ENCODE measurements around the gene NAA80. TPM values are rescaled to one million over a fixed set of nuclear protein-coding genes. Genes with fewer than 3 reads are reported as not detected.
"Not testable (repeated sequence)": the region's sequence is repeated elsewhere in the genome, so short reads cannot be mapped to it uniquely, and the experiment has no call there.

The NAA80 gene
- total RNA-seq, 1 donor from 2014 or later: 3.6 TPM

DNA sequence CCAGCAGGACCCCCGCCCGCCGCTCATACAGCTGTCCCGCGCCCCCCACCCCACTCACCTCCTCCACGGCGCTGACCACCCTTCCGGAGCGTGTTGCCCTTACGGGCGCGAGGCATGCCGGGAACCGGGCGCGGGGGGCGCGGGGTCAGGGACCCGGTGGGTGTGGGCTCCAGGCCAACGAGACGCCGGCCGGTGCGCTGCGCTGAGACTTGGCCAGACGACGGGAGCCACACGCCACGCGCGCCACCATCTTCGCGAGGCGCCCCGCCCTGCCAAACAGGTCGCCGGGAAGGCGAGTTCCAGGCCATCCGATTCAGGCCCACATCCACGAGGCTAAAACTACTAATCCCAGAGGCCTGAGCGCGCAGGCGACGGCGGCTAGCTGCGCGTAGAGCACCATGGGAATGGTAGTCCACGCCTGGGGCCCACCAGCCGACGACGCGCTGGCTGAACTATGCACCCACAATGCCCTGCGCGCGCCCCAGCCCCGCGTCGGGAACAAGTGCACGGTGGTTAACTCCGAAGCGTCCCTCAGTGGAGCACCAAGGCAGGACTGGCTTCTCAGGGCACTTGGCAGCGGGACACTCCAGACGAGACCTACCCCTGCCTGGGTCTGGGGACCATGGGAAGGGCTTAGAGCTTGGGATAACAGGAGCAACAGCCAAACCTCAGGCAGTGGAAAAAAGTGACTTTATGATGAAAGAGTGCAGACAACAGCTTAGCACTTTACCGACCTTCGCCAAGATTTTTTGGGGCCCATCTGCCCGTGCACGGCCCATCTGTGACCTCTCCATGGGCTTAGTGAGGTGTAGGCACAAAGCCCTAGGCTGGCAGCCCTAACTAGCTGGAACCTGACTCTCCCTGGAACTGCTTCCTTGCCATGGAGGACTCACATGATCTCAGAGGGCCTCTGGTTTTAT is 6.8 kb downstream of the NAA80 start, which contains the start of gene IFRD2:
IFRD2 (minus strand) TSS at position 271 of the 920 bp plus-strand sequence; CDS start at position 116, 155 bp downstream.
- DNase-seq (ENCODE audit: low read depth, low spot score): peak; percentile 91

DNA sequence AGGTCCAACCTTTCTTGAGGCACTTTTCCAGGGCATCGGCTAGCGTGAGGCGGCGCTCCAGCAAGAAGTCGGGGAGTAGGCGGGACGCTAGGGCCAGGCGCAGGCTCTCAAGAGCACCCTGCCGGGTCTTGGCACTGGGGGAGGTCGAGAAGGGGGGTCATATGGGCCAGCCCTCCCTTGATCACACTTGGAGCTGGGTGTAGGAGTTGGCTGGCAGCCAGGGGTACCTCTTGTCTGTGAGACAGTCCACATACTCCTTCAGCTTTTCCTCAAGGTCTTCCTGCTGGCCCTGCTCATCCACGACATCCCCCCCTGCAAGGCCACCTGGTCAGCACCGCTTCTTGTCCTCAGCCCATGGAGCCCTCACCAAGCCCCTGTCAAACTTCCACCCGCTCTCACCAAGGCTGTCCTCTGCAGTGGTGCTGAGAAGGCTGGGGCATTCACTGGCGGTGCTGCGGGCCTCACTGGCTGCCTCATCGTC is 9.0 kb downstream of the NAA80 start:
- no peak for DNase-seq (ENCODE audit: low read depth, low spot score)

DNA sequence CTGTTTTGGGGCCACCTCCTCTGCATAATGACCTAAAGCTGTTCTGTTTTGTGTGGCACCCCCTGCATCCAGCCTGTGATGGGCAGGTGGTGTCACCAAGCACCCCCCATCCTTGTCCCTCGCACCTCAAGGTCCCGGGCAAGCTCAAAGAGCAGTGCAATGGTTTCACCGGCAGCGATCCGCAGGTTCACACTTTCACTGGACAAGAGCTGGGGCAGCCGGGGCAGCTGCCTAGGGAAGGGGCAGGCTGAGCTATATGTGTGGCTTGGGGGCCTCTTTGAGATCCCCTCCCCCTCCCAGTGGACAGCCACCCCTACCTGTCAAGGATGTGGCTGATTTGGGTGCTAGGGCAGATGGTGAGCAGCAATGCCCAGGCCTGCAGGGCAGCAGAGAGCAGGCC is 10.1 kb downstream of the NAA80 start:
- no peak for DNase-seq (ENCODE audit: low read depth, low spot score)

DNA sequence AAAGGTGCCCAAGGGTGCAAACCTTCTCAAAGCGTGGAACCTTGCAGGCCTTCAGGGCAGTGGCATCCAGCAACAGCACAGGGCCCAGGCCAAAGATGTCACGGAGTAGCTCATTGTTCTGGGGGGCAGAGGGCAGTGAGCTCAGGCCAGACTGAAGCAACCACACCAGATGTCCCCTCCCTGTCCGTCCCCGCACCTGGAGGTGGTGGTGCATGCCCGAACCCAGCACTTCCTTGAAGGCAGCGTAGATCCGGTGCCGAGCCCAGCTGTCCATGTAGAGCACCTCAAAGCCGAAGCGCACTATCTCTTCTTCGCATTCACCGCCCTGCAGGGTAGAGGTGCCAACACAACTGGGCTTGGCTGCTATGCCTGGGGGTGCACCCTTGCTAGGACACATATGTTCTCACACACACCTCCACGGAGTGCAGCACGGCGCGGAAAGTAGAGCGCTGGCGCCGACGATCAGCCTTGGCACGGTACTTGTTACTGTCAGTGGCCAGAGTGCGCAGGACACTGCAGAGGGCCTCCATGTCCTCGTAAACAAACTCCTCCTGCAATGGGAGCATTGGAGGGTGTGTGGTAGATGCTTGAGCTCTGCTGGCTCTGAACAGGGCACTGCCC is 10.7 kb downstream of the NAA80 start:
- no peak for DNase-seq (ENCODE audit: low read depth, low spot score)

DNA sequence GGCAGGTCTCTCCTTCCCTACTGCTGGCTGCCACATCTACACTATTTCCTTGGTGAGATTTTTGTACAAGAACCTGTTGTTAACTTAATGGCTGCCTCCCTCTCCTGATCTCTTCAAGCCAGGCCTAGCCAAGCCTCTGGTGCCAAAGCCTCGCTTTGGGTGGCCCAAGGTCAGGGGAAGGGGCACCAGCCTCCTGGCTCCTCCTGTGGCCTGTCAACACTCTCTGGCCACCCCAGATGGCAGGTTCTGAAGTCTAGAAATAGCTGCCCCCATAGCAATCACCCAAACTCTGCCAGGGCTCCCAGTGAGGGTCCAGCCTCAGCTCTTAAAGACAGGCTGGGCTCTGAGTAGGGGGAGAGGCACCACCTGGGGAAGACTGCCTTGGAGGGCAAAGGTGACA is 11.9 kb downstream of the NAA80 start:
- DNase-seq (ENCODE audit: low read depth, low spot score): no peak

DNA sequence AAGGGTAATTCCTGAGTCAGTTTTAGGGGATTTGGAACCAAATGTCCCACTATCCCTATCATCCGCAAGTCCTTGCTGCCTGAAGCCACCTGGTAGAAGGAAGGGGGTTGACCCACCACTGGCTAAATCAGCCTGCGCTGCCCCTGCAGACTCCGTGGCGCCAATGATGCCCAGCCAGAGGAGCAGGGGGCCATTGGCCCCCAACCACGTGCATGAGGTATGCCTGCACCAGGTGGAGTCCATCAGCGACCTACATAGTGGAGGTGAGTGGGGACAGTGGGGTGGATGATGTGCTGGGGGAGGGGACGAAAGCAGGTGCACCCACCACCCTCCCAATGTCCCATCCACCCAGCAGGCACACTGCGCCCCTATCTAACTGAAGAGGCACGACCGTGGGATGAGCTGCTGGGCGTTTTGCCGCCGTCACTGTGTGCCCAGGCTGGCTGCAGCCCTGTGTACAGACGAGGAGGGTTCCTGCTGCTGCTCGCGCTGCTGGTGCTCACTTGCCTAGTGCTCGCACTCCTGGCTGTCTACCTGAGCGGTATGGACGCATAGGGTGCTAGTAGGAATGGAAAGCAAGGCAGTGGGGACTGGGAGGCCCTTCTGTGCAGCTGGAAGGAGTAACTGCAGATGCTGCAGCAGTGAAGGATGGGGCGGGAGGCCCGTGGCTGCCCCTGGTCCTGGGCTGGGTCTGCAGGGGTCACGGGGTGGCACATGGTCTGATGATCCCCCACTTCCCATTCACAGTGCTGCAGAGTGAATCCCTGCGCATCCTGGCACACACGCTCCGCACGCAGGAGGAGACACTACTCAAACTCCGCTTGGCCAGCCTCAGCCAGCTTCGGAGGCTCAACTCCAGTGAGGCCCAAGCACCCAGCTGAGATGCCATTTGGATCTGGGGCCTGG is 12.6 kb downstream of the NAA80 start:
- no peak for DNase-seq (ENCODE audit: low read depth, low spot score)

DNA sequence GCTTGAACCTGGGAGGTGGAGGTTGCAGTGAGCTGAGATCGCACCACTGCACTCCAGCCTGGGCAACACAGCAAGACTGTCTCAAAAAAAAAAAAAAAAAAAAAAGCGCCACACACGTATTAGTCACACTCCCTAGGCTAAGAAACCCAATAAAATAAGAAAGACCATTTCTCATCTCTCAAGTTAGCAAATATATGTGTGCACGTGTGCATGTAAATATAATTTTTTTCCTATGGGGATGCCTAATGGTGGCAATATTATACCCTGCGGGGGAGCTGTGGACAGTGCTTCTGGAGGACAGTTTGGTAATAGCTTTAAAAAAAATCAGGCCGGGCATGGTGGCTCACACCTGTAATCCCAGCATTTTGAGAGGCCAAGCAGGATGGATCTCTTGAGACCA is 15.1 kb downstream of the NAA80 start:
- not testable (repeated sequence) for DNase-seq (ENCODE audit: low read depth, low spot score)

DNA sequence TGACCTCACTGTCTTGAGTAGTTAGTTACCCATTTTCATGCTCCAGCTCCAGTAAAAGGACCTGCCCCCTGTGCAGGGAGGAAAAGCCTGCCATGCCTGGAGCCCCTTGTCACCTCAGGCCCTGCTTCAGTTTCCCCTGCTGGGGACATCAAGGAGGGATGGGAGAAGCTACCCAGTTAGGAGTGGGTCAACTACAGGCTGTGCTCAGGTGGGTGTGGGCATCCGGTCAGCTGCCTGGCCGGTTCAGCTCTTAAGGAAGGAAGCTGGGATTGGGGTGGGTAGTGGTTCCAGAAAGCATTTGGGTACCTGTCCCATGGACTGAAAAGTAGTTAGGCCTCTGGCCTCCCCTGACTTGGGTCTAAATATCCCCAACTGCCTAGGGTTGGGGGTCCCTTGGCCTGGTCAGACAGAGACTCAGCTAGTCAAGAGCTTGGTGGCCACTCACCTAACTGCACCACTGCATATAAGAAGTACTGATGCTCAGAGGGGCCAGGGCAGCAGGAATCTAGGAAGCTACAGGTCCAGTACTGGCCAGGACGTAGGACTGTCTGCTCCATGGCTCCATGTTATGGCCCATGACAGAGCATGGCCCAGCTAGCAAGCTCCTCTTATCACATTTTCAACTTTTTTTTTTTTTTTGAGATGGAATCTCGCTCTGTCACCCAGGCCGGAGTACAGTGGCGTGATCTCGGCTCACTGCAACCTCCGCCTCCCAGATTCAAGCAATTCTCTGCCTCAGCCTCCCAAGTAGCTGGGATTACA is 19.8 kb downstream of the NAA80 start:
- no peak for DNase-seq (ENCODE audit: low read depth, low spot score)

DNA sequence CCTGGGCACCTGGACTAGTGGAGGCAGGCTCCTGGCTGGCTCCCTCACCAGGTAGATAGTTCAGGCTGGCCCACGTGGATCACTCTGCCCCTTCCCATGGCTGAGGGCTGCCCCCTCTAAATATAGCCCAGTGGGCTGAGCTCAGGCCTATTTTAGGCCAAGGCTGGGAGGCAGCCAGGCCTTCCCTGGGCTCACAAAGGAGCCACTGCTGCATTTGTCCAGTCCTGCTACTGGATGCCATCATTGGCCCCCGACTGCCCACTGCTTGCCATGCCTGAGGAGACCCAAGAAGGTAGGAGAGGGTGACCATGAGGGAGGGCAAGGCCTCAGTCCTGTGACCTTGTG is 20.4 kb downstream of the NAA80 start, which contains the start of gene LSMEM2:
LSMEM2 (plus strand) TSS at position 208 of the 345 bp plus-strand sequence; CDS start at position 235, 27 bp downstream.
- no peak for DNase-seq (ENCODE audit: low read depth, low spot score)

DNA sequence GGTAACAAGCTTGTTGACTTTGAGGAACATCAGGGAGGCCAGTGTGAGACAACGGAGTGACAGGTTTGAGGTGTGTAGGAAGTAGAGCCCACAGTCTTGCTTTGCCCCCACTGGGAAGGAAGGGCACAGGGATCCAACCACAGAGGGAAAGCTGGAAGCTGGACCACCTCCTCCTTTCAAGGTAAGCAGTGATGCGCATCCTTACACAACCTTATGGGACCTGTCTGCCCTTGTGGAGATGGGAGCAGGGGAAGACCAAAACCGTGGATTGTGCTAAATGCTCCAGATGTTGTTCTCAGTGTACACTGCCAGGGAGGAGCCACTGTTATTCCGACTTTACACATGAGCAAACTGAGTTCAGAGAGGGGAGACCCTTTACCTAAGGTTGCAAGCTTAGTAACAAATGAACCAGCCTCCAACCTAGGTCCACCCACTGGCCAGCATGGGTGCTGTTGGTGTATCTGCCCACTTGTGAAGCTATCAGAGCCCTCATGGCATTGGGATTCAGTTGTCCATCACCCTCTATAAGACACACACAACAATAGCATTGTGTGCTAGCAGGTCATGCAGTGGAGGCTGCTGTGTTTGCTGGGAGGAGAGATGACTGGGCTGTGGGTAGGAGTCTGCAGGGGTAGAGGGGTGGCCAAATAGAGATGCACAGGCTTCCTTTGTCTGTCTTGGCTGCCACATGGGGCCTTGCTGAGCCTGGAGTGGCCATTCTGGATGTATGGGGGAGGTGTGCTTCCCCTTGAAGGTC is 20.9 kb downstream of the NAA80 start:
- no peak for DNase-seq (ENCODE audit: low read depth, low spot score)

DNA sequence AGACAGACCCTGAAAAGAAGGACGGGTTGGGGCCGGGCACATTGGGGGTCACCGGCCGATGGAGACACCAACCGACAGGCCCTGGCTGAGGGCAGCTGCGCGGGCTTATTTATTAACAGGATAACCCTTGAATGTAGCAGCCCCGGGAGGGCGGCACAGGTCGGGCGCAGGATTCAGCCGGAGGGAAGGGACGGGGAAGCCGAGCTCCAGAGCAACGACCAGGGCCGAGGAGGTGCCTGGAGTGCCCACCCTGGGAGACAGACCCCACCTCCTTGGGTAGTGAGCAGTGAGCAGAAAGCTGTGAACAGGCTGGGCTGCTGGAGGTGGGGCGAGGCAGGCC is 22.5 kb downstream of the NAA80 start:
- DNase-seq (ENCODE audit: low read depth, low spot score): no peak

DNA sequence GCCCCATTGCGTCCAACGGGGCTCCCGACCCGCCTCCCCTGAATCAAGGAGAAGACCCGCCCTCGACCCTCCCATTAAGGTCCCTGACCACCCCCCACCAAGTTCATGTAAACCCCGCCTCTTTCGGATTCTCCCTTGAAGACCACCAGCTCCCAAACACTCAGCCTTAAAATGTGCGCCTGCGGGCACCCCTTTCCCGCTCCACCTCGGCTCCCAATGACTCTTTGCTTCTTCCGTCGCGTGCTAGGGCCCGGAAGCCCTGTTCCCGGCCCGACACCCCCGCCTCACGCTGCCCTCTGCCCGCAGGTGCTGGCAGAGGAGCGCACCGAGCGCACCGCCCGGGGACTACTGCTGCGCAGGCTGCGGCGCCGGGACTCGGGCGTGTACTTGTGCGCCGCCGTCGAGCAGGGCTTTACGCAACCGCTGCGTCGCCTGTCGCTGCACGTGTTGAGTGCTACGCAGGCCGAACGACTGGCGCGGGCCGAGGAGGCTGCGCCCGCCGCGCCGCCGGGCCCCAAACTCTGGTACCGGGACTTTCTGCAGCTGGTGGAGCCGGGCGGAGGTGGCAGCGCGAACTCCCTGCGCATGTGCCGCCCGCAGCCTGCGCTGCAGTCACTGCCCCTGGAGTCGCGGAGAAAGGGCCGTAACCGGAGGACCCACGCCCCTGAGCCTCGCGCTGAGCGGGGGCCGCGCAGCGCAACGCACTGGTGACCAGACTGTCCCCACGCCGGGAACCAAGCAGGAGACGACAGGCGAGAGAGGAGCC is 23.0 kb downstream of the NAA80 start:
- DNase-seq (ENCODE audit: low read depth, low spot score): no peak

DNA sequence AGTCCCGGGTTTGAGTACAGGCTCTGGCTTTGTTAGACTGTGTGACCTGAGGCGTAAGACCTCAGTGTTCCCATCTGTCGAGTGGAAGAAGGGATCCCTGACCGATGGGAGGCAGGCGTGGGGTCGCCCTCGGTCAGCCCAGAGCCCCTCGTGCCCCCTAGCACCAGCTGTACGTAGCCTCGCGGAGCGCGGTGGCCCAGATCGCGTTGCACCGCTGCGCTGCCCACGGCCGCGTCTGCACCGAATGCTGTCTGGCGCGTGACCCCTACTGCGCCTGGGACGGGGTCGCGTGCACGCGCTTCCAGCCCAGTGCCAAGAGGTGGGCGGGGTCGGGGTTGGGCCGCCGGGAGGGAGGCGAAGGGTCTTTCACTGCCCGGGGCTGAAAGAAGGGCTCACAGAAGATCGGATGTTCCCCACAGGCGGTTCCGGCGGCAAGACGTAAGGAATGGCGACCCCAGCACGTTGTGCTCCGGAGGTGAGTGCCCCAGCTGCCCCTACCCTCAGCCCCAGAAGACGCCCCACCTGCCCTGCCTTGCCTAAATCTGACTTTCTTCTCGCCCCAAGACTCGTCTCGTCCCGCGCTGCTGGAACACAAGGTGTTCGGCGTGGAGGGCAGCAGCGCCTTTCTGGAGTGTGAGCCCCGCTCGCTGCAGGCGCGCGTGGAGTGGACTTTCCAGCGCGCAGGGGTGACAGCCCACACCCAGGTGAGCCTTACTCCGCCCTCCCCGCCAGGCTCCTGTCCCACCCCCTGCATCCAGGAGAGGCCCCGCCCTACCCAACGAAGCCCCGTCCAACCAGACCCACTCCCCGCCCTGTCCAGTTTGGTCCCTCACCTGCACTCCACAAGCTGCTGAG is 23.8 kb downstream of the NAA80 start:
- no peak for DNase-seq (ENCODE audit: low read depth, low spot score)

DNA sequence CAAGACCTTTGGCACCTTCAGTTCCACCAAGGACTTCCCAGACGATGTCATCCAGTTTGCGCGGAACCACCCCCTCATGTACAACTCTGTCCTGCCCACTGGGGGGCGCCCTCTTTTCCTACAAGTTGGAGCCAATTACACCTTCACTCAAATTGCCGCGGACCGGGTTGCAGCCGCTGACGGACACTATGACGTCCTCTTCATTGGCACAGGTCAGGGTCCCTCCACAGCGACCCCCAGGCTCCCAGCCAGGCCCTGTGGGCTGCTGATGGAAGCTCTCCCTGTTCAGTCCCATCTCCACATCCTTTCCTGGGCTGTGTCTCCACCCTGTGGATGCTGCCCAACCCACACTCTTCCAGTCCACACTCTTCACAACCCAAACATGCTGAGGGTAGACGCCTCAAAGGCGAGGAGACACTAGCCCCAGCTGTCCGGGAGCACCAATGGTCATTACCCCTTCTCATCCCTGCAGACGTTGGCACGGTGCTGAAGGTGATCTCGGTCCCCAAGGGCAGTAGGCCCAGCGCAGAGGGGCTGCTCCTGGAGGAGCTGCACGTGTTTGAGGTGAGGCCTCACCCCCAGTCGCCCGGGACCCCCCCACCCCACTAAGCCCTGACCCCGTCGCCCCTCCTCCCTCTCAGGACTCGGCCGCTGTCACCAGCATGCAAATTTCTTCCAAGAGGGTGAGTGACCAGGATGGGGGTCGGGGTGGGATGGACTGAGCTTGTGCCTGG is 24.7 kb downstream of the NAA80 start:
- no peak for DNase-seq (ENCODE audit: low read depth, low spot score)

DNA sequence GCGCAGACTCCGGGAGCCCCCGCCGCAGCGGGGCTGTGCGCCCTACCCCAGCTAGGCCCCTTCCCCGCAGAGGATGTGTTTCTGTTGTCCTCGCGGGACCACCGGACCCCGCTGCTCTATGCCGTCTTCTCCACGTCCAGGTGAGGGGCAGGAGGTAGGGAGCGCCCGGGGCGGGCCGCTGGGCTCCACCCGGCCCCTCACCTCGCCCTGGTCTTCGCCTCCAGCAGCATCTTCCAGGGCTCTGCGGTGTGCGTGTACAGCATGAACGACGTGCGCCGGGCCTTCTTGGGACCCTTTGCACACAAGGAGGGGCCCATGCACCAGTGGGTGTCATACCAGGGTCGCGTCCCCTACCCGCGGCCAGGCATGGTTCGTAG is 25.5 kb downstream of the NAA80 start:
- DNase-seq (ENCODE audit: low read depth, low spot score): no peak

DNA sequence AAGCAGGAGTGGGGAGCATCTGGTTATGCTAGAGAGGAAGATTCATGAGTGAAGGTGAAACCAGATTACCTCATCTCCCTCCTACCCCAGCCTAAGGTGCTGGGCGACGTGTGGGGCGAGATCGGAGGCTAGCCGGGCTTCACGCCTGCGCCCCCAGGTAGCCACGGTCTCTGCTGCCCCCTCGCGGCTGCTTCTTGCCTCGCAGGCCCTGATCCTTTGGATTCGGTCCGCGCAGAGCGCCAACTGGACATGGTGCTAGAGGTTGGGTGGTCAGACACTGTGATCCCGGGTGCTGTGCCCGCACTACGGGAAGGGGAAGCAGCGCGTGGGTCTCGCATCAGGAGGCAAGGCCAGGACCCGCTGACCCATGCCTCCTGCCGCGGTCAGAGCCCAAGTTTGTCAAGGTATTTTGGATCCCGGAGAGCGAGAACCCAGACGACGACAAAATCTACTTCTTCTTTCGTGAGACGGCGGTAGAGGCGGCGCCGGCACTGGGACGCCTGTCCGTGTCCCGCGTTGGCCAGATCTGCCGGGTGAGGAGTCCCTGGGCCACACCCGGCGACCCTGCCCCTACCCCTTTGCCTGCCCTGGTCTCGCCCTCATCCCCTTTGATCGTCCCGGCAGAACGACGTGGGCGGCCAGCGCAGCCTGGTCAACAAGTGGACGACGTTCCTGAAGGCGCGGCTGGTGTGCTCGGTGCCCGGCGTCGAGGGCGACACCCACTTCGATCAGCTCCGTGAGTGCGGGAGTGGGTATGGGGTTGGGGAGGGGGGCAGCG is 26.1 kb downstream of the NAA80 start:
- no peak for DNase-seq (ENCODE audit: low read depth, low spot score)

DNA sequence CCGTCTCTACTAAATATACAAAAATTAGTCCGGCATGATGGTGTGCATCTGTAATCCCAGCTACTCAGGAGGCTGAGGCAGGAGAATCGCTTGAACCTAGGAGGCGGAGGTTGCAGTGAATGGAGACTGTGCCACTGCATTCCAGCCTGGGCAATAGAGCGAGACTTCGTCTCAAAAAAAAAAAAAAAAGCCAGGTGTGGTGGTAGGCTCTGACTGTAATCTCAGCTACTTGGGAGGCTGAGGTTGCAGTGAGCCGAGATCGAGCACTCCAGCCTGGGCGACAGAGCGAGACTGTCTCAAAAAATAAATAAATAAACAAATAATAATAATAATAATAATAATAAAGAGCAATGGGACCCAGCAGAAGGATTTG is 26.7 kb downstream of the NAA80 start:
- not testable (repeated sequence) for DNase-seq (ENCODE audit: low read depth, low spot score)

All from pulmonary artery endothelial cell (primary cell).